ENCODE data around the gene DACH1.

The DACH1 gene

DNA sequence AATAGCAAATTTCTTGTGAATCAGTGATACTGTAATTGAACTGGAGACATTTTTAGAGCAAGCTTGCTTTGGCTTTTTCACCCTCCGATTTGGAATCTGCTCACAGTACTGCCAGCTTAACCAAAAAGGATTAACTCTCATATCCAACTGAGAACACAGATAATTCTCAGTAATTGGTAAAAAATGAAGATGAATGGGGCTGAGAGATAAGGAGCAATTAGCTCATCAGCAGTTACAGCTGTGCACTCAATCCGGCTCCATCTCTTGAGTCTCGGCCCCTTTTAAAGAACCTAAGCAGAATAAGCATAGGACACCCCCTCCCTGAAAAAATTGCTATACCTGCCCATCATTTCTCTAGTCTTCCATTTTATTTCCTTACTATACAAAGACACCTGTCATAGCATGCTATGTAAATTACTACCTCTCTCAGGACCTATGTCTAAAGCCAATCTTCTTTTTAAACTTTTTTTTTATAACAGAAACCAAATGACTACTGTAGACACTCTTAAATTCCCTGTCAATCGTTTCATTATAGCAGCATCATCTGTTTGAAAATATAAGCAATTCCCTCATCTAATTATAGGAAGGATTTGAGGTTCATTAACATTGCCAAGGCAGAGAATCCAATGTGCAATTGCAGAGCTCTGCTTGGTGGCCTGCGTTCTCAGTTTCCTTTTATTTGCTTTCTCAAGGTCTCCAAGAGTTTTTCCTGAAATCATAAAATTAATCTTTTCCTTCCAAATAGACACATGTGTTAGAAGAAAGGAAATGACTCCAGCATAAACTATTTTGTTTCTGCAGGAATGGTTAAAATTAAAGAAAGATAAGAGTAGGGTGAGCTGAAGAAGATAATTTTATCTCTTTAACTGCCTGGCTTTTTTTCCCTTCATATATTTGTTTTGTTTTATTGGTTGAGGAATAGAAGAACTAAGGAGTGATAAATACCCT lies 242.1 kb downstream of the DACH1 start:
- DNase-seq (ENCODE audit: low read depth) = no peak

DNA sequence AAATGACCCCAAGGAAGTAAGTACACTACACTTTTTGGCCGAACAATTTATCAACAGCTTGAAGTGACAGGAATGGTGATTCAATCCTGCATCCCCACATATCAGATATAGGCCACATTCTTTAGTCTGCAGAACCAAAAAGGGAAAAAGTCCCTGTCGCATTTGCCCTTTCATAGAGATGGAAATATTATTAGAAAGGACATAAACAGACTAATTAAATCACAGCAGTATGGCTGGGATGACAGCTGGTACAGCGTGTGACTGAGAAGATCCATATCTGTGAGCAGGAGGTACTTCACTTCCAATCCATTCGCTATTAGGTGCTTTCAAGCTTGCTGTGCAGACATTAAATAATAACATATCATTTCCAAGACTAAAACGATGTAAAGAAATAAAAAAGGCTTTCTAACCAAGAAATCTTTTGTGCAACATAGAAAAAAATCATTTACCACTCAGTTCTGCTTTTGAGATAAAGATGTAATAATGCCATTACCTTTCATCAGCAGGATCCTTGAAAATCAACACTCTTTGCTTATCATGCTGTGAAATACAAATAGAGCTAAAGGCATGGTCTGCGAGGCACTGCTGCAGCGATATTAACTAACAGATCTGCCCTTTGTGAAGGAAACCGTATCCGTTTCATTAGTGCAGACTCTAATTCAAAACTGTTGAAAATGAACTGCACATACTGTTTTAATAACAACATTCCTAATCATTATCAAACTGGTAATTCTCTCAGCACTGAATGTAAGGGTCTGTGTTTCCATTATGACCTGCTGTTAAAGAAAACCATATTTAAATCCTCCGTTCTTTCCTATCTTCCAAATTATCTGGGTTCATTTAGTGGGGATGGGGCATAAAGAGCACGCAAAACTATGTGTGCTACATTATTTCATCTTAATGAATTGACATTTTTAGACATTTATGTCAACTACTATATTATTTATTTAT lies 245.6 kb downstream of the DACH1 start:
- no peak for DNase-seq (ENCODE audit: low read depth)

DNA sequence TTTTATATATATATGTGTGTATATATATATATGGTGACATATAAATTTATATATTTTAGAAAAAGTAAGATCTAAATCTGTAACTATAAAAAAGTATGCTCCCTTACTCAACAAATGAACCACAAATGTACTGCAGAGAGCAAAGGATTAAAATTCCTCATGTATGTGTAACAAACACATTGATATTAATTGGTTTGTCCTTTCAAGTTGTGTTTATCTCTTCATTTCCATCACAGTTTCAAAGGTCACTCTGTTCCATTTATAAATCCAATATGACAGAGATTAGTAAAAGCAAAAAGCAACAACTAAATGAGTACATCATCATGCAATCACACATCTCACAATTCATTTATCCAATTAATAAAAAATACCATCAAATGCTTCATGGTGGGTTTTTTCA lies 247.9 kb downstream of the DACH1 start:
- no peak for DNase-seq (ENCODE audit: low read depth)

DNA sequence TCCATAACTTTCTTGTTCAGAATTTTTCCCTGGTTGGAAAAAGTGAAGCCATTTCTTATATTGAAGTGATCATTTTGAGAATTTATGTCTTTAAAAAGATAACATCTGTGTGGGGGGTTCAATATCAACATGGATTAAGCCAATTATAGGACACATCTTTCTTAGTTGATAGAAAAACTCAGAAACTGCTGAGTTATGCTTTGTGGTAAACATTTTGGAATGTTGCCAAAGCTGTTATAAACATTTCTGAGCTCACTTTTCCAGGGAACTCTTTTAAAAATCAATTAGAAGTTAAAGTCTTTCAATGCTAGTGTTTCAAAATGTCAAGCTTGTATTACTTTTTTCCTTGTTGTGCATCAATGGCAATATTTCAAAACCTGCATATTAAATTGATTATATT lies 248.8 kb downstream of the DACH1 start:
- no peak for DNase-seq (ENCODE audit: low read depth)

DNA sequence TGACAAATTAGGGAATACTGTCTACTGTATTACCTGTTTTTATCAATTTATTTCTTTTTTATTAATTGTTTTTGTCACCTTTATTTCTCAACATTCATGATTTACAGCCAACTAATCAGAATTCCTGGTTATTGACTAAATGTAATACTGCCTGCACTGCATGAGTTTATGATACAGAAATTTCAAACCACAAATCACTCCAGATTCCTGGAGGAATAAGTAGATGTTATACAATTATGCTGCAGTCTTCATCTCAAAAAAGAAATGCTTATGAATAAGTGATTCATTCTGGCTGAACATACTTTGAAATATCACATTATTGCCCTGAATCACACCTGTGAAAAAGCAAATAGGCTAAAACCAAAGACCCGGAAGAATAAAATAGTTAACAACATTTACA lies 249.7 kb downstream of the DACH1 start:
- no peak for DNase-seq (ENCODE audit: low read depth)

DNA sequence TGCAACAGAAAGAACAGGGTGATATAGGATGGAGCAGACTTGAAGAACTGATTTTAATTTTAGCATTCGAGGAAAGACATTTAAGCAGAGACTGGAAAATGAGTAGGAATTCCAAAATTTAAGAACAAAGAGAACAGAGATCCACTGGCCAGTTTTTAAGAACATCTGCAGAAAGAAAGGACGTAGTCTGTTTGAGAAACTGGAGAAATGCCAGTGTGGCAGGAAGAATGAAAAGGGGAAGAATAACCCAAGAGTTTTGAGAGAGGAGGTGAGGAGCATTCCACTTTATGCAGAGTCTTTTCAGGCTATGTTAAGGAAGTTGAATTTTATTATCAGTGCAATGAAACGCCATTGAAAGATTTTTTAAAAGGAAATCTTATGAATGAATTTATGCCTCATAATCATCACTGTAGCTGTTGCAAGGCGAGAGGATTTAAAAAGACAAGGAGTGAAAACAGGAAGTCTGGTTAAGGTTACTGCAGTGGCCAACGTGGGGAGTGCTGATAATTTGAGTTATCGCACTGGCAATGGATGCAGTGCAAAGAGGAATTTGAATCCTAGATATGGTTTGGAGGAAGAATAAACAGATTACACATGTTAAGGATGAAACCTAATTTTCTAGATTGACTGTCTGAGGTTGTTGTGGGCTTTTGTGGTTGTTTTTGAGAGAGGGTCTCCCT lies 253.8 kb downstream of the DACH1 start:
- no peak for DNase-seq (ENCODE audit: low read depth)

DNA sequence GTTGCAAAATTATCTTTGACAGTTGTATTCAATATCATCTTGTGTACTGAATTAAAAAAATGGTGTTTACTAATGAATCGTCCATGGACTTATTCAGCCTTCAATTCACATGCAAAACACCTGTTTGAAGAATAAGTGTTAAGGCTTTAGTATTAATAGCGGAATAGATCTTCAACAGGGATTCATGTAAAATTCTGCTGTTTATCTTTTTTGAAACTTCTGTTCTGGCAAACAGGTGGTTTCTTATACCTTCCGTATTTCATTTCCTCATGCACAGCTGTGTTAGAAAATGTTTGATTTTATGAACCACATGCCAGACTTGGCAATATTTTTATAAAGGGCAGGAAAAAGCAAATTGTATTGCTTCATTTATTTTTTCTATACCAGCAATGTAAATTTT lies 255.7 kb downstream of the DACH1 start:
- no peak for DNase-seq (ENCODE audit: low read depth)

DNA sequence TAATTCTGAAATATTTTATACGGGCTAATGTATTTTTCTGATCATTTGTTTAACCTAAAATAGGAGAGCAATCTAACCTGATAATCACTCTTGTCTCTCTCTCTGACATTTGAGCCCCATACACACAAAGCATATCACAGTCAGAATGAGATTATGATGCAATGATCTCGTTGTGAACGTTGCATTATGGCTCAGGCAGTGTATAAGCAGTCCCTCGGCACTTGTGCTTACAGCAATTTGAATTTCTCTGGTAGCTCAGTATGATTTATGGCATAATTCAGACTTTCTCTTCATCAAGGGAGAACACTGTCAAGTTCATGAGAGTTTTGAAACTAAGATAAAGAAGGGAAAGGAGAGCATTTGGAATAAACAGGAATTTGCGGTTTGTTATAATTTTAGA lies 256.1 kb downstream of the DACH1 start:
- no peak for DNase-seq (ENCODE audit: low read depth)

DNA sequence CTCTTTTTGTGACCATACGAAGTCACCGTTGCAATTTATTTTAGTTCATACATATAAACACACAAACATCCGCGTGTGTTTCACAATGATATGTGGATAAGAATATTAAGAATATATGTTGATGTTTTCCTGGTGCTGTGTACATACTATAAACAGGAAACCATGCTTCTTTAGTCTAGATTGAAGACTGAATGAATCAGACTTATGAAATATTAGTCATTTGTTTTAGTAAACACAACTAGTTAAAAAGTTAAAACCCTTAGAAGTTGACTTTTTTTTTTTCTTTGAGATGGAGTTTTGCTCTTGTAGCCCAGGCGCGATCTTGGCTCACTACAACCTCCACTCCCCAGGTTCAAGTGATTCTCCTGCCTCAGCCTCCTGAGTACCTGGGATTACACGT lies 257.7 kb downstream of the DACH1 start:
- DNase-seq (ENCODE audit: low read depth) = no peak

DNA sequence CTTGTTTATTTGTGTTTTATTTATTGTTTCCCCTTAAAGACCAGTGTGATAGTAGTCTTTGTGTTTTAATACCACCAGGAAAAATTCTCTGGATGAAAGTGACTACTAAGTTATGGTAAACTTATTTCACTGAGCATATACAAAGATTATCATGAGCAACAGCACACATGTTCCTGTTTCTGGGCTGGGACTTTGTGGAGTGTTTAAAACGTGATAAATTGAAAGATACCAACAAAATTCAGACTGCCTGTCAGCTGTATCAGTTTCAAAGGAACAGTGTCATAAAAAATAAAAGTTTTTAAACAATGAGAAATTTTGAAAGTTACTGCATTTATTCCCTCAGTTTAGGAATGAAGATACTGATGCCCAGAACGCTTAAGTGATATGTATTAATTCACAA lies 259.4 kb downstream of the DACH1 start:
- DNase-seq (ENCODE audit: low read depth) = no peak

DNA sequence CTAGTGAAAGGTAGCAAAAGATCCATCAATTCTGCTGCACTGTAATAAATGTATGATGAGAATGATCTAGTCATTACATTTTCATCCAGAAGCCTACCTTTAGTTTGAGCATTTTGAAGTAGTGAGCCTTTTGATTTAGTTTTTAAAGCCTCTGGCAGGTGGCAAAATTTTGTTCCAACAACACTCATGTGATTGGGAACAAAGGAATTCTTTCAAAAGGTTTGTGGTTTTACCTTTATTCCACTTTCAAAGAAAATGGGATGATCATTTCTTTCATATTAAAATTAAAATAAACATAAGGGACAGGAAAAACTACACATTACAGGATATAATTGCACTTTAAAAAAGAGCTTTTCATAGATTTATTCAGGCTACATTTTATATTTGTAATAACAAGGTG lies 260.2 kb downstream of the DACH1 start:
- DNase-seq (ENCODE audit: low read depth) = no peak

DNA sequence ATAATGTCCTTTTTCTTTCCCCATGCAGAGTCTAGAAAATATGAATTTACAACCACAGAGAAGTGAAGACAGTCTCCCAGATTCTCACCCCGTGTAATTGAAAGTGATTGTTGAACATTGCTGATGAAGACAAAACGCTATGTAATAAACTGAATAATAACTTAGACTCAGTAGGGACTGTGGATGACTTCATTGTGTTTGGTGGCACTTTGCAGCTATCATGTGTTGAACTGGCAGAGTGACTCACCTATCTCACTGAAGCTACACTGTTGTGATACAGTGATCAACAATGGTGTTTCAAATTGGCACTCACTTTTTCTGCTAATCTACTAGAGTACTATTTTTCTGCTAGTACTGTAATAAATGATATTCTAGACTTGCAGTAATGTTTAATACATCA lies 261.3 kb downstream of the DACH1 start:
- no peak for DNase-seq (ENCODE audit: low read depth)

DNA sequence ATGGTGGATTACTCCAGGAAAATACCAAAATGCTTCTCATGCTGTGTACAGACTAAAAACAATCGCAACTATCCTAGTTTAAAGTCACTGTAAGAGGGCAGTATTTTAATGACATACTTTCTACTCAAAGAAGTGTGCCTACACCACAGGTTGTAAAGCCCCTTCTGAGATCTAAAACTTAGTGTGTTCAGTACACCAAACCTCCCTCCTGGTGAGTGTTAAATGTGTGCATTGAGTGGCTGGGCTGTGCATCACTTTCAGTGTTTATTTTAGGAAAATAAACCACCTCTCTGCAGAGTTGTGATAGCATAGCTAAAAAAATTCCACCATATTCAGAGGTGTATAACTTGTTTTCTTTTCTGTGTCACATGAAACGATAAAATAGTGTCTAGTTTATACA lies 263.7 kb downstream of the DACH1 start:
- DNase-seq (ENCODE audit: low read depth) = no peak

DNA sequence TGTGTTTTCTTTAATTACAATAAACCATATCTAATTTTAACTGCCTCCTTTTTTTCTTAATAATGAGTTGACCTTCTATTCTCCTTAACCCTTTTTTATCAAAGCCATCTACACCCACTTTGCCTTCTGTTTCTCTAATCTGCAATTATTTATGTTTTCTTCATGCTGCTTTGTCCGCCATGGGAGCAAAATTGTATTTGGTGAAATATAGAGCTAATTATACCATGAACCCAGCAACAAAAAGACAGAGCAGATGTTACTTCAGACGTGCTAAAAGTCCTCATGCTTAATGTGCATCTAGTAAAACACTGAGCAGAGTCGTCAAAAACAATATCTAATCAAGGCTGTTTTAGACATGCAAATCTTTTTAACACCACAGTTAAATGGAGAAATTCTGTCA lies 264.7 kb downstream of the DACH1 start:
- no peak for DNase-seq (ENCODE audit: low read depth)

DNA sequence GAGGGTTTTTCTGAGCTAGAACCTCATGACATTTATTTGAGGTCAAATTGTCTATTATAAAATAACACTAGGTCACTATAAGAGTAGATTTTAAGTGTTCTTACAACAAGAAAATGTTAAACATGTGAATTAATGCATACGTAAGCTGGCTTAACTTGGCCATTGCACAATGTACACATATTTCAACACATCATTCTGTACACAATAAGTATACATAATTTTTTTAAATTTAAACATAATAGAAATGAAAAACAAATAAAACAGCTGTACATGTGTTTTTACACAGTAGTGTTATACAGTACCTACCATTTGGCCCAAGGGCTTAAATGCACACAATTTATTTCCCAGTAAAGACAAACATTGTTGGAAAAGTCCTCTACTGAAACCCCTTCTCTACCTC lies 269.9 kb downstream of the DACH1 start:
- no peak for DNase-seq (ENCODE audit: low read depth)

DNA sequence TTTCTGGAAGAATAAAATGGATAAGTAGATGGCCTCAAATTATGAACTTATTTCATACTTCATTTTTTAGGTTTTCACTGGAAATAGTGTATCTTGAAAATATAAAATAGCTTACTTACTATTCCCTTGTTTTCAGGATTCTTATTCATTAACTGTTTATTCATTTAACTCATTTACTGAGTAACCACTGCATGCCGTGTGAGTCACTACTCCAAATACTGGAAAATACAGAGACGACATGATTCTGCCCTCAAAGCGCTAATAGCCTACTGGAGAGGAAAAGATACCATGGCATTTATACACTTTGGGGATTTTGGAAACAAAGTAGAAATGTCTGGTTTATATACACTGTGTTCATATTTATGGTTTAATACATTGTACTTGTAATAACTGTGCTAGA lies 270.9 kb downstream of the DACH1 start:
- no peak for DNase-seq (ENCODE audit: low read depth)

DNA sequence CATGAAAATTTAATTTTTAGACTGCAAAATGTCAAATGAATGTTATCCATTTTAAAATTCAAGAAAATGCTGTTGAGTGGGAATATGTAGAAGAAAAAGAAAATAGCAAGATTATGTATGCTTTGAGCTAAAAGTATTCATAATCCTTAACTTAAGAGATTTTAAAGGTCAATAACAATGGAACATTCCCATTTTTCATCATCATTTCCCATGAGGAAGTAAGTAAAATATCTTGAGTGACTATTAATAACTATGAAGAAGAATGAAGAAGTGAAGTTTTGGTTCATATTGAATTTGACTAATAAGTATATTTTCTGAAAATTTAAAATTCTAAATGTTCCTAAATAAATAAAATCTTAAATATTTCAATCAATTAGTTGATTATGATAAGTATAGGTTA lies 273.4 kb downstream of the DACH1 start:
- DNase-seq (ENCODE audit: low read depth) = no peak

DNA sequence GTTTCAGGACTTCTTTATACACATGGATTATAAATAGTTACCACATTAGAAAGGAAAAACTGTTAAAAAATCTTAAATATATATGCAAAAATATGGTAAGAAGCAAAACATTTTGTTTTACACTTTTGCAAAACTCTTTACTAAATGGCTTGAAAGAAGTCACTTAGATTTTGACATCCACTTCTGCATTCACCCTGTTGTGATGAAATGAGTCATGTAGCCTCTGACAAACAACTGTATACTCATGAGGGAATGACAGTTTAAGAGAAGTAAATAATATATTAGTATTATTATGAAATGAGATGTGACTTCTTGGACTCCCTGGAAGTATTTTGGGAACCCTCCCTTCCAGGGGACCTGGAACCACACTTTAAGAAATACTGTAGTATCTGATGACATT lies 275.6 kb downstream of the DACH1 start:
- DNase-seq (ENCODE audit: low read depth) = no peak

DNA sequence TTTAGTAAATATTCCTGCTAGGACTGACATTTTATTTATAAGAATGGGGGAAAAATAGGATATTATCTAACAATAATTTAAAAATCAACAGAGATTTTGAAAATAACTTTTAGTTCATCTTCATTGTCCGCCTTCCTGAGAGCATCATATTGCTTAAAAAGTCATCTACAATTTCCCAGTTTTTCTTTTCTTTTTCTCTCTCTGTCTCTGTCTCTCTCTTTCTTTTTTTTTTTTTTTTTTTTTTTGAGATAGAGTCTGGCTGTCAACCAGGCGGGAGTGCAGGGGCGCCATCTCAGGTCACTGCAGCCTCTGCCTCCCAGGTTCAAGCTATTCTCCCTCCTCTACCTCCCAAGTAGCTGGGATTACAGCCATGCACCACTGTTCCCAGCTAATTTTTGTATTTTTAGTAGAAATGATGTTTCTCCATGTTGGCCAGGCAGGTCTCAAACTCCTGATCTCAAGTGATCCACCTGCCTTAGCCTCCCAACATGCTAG lies 276.3 kb downstream of the DACH1 start:
- no peak for DNase-seq (ENCODE audit: low read depth)

DNA sequence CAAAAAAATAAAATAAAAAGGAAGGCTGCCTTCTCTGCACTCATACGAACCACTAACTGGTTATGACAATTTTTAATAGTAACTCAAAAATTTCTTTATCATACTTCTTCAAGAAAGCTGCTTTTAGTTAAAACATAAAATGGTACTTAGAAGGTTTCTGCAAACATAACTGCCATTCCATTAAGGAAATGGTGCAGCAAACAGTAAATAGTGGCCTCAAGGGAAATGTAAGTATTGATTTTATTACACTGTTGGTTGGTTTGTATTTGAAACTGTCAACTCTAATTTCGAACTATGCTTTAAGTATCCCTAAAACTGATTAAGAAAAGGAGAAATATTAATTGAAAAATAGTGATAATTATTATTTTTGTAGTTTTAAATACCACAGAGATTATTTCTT lies 278.0 kb downstream of the DACH1 start:
- DNase-seq (ENCODE audit: low read depth) = no peak

DNA sequence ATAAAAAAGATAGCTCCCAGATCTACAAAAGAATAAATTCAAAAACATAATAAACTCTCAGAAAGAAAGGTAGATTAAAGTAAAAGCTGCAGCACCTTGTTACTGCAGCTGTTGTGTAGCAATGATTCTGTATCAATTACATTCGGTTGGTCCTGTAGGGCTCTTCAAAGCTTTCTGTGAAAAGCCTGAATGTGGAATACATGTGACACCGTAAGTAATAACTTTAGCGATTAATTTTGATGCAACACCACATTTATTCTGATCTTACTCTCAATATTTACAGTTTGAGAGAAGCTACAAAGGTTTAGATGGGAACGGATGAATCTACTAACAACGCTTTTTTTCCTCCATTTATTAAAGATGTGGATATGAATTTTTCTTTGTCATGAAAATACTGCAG lies 279.2 kb downstream of the DACH1 start:
- DNase-seq (ENCODE audit: low read depth) = no peak

DNA sequence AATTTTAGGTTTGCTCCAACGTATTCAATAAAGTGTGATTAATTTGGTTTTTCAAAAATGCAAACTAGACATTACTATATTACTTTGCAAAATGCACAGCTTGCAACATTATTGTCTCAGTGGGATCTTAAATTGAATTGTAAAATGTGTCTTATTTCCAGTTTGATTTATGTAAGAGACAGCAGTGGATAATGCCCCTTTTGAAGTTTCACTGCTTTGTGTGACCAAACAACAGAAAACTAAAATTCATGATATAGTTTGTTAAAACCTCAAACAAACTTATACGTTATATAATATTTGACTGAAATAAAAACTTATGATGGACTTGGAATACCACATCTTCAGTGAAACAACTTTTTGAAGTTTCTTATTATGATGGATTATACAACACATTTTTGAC lies 279.8 kb downstream of the DACH1 start:
- DNase-seq (ENCODE audit: low read depth) = no peak

Data from fibroblast of gingiva (primary cell).